GM12878 (cell line): ENCODE results near the gene ALG6. TPM values are rescaled to one million over a fixed set of nuclear protein-coding genes. Genes with fewer than 3 reads are reported as not detected.

ENCODE experiments used
- ATAC-seq: fragments of 200-7000 bp; cut with Tn5 transposase; 3 replicates; pipeline ENCODE4 v1.9.1; 2020; ENCODE audit warnings: mild to moderate bottlenecking, moderate library complexity
- BruUV-seq: library from RNA; stranded (reverse); fragments of 400-500 nt; replicated peaks from 2 replicates; lab custom pipeline; 2021; lab: Mats Ljungman, UMichigan
- CTCF ChIA-PET: fragments of 300-600 bp; sonication (Branson Sonifier 250); formaldehyde crosslinking; extraction: SDS; loops from one replicate; lab custom pipeline; 2021; ENCODE audit warnings: inconsistent platforms; lab: Yijun Ruan, JAX
- POLR2A ChIA-PET: fragments of 350-600 bp; formaldehyde crosslinking; extraction: SDS; loops from one replicate; lab custom pipeline; 2021; ENCODE audit warnings: inconsistent platforms; lab: Charles Lee
- RAD21 ChIA-PET: fragments of 300-600 bp; sonication (Branson Sonifier 250); formaldehyde crosslinking; loops from one replicate; lab custom pipeline; 2023; ENCODE audit warnings: antibody characterized with exemption; ENCODE audit not compliant: unreplicated experiment; lab: Charles Lee
- SMC1A ChIA-PET: fragments of 300-600 bp; sonication (Branson Sonifier 250); formaldehyde crosslinking; loops from one replicate; lab custom pipeline; 2023; ENCODE audit not compliant: unreplicated experiment, uncharacterized antibody; lab: Charles Lee
- DNase-seq: peaks from one replicate; pipeline ENCODE4 v3.0.0-alpha.2; 2011; ENCODE audit warnings: low read depth, low spot score
- FAIRE-seq: peaks from 3 replicates; lab custom pipeline; 2011; peaks lifted over from hg19 to GRCh38; lab: Jason Lieb, UNC
- H2AFZ ChIP-seq: 2 replicates; pipeline ENCODE4 v1.6.0; 2011; ENCODE audit warnings: low read depth, low read length, control low read depth; ENCODE audit not compliant: control insufficient read depth
- H3K27ac ChIP-seq: 2 replicates; pipeline ENCODE4 v1.5.1; 2011; ENCODE audit warnings: control low read depth; ENCODE audit not compliant: control insufficient read depth, insufficient read depth
- H3K27me3 ChIP-seq, 2 experiments: replicated peaks in 1 of 2; 2 replicates each; pipeline versions ENCODE4 v1.6.0 to v1.6.1; 2011; ENCODE audit warnings: low read length in 1 of 2; ENCODE audit not compliant: control insufficient read depth in 2 of 2, insufficient read depth in 2 of 2
- H3K36me3 ChIP-seq, 2 experiments: 2 replicates each; pipeline ENCODE4 v1.5.1; 2011; ENCODE audit warnings: low read length in 1 of 2; ENCODE audit not compliant: control insufficient read depth in 2 of 2, insufficient read depth in 2 of 2
- H3K4me1 ChIP-seq: 2 replicates; pipeline ENCODE4 v1.6.1; 2011; ENCODE audit warnings: mild to moderate bottlenecking, low read length, moderate library complexity, mixed read lengths; ENCODE audit not compliant: control insufficient read depth, insufficient read depth
- H3K4me2 ChIP-seq: 2 replicates; pipeline ENCODE4 v1.6.0; 2011; ENCODE audit warnings: control low read depth; ENCODE audit not compliant: control insufficient read depth, insufficient read depth
- H3K4me3 ChIP-seq: fragments of 200-600 bp; sonication (generic); 2 replicates; pipeline ENCODE4 v1.5.1; 2016
- H3K79me2 ChIP-seq: 2 replicates; pipeline ENCODE4 v1.6.0; 2011; ENCODE audit warnings: low read length; ENCODE audit not compliant: control insufficient read depth, insufficient read depth
- H3K9ac ChIP-seq: 2 replicates; pipeline ENCODE4 v1.8.0; 2011; ENCODE audit warnings: low read length, control low read depth, mixed read lengths; ENCODE audit not compliant: control insufficient read depth, insufficient read depth
- H3K9me3 ChIP-seq: replicated peaks from 3 replicates; pipeline ENCODE4 v1.5.1; 2011; ENCODE audit warnings: mild to moderate bottlenecking, low read length; ENCODE audit not compliant: control insufficient read depth, insufficient read depth
- H4K20me1 ChIP-seq: 2 replicates; pipeline ENCODE4 v1.6.0; 2011; ENCODE audit not compliant: control insufficient read depth, insufficient read depth
- CBX5 ChIP-seq: sonication (generic); IDR thresholded peaks from 2 replicates; pipeline ENCODE4 v1.6.1; 2016; ENCODE audit warnings: low read depth, moderate library complexity, mild to moderate bottlenecking, inconsistent platforms
- CEBPZ ChIP-seq: fragments of 150-350 bp; IDR thresholded peaks from 2 replicates; pipeline ENCODE4 v1.6.1; 2016; ENCODE audit warnings: low read depth, low read length
- EZH2 ChIP-seq: IDR thresholded peaks from 2 replicates; pipeline ENCODE4 v1.6.1; 2012; ENCODE audit warnings: low read depth, mild to moderate bottlenecking, control low read depth, inconsistent platforms, low read length, borderline replicate concordance; ENCODE audit not compliant: control insufficient read depth
- IRF4 ChIP-seq: IDR thresholded peaks from 2 replicates; pipeline ENCODE4 v1.6.1; 2011; ENCODE audit warnings: low read depth, low read length
- IRF5 ChIP-seq: fragments of 450-650 bp; IDR thresholded peaks from 2 replicates; pipeline ENCODE4 v1.6.1; 2017; ENCODE audit warnings: borderline replicate concordance
- KAT2A ChIP-seq: conservative IDR thresholded peaks from 2 replicates; pipeline ENCODE4 v1.6.1; 2011; ENCODE audit warnings: low read depth, low read length; ENCODE audit not compliant: control insufficient read depth
- NR2F1 ChIP-seq: fragments of 450-650 bp; conservative IDR thresholded peaks from 2 replicates; pipeline ENCODE4 v1.6.1; 2017; ENCODE audit warnings: mild to moderate bottlenecking
- PAX8 ChIP-seq: fragments of 450-650 bp; IDR thresholded peaks from 2 replicates; pipeline ENCODE4 v1.6.1; 2017; ENCODE audit warnings: mild to moderate bottlenecking, moderate library complexity
- PML ChIP-seq: IDR thresholded peaks from 2 replicates; pipeline ENCODE4 v1.6.1; 2012; ENCODE audit warnings: low read length, inconsistent platforms
- SMARCA5 ChIP-seq: fragments of 450-650 bp; IDR thresholded peaks from 2 replicates; pipeline ENCODE4 v1.6.1; 2017; ENCODE audit warnings: mild to moderate bottlenecking
- STAT1 ChIP-seq: fragments of 450-650 bp; conservative IDR thresholded peaks from 2 replicates; pipeline ENCODE4 v1.6.1; 2014; ENCODE audit warnings: antibody characterized with exemption, mild to moderate bottlenecking
- TCF3 ChIP-seq: IDR thresholded peaks from 2 replicates; pipeline ENCODE4 v1.6.1; 2012; ENCODE audit warnings: low read depth, mild to moderate bottlenecking, low read length, borderline replicate concordance; ENCODE audit not compliant: insufficient read depth
- USF2 ChIP-seq: IDR thresholded peaks from 2 replicates; pipeline ENCODE4 v1.6.1; 2011; ENCODE audit warnings: low read depth, low read length, improper control_type of control experiment, borderline replicate concordance
- YBX1 ChIP-seq: fragments of 450-650 bp; IDR thresholded peaks from 2 replicates; pipeline ENCODE4 v1.6.1; 2016; ENCODE audit warnings: antibody characterized with exemption
- YY1 ChIP-seq: IDR thresholded peaks from 2 replicates; pipeline ENCODE4 v1.6.1; 2011; ENCODE audit warnings: low read depth, mild to moderate bottlenecking, low read length
- ZBTB4 ChIP-seq: fragments of 450-650 bp; formaldehyde crosslinking; IDR thresholded peaks from 2 replicates; pipeline ENCODE4 v1.4.0; 2022; ENCODE audit warnings: mild to moderate bottlenecking, moderate library complexity
- ZNF384 ChIP-seq: IDR thresholded peaks from 2 replicates; pipeline ENCODE4 v1.6.1; 2012; ENCODE audit warnings: low read depth, mild to moderate bottlenecking, low read length, improper control_type of control experiment, borderline replicate concordance
- WGBS: methylation state at CpG from one replicate; pipeline ENCODE4 v1.1.6; 2016; ENCODE audit warnings: low lambda C conversion rate; ENCODE audit not compliant: insufficient replicate concordance, insufficient coverage; ENCODE audit errors: missing lambda C conversion rate; 5-methylcytosine and 5-hydroxymethylcytosine counted together
- in situ Hi-C: fragments of 300-500 bp; cut with MboI; formaldehyde crosslinking; loops from 9 replicates; pipeline ENCODE4 v1.14.3; 2018; ENCODE audit warnings: mixed read lengths
- intact Hi-C: fragments of 100-400 bp; cut with micrococcal nuclease; formaldehyde crosslinking; loops from one replicate; pipeline ENCODE4 v1.14.2; 2022; ENCODE audit not compliant: unreplicated experiment
- polyA plus RNA-seq, 11 experiments: library from polyadenylated mRNA; depleted of rRNA in 4 of 11; unstranded in 6 of 11; stranded (reverse) in 5 of 11; fragments of >200 nt; fragmentation: Nextera tagmentation in 4 of 11; fragmentation: Illumina TruSeq in 1 of 11; extraction: Ambion mirVana in 4 of 11; extraction: Trizol in 1 of 11; gene quantifications; 1 replicate in 1 of 11; 2 replicates in 10 of 11; pipeline versions ENCODE4 v1.2.1 to v1.2.3, GENCODE V29; 2011 to 2016; ENCODE audit warnings: inconsistent platforms in 2 of 11, missing spikeins in 2 of 11, low read depth in 1 of 11
- total RNA-seq, 4 experiments: library from RNA; depleted of rRNA in 3 of 4; stranded (reverse); fragments of >200 nt in 3 of 4; fragmentation: Illumina TruSeq in 1 of 4; extraction: Trizol in 1 of 4; gene quantifications; 2 replicates each; pipeline versions ENCODE4 v1.2.1 to v1.2.3, GENCODE V29; 2013 to 2021

The ALG6 gene
- total and polyA plus RNA-seq, 10 of the 15 experiments (the other 5 are each of a cell fraction or from before 2014, with no cell fraction given) = 13.8 to 28.5 (median 17.1) TPM

GRCh38 chr1:63466181-63466580 is 98.8 kb downstream of the ALG6 start:
- Histone ChIP-seq H3K9me3 (peaks cover 3% of the 10 kb centered on the region; the same call in 2 of the 3 replicates), H3K9ac (no peak overlapping the region), H3K79me2 (no peaks in the 10 kb centered on the region), H3K4me1 (no peaks in the 10 kb centered on the region), H3K27me3 (no peaks in the 10 kb centered on the region), H3K4me2 (no peak overlapping the region), H3K4me3 (no peak overlapping the region), H2AFZ (no peak overlapping the region), H4K20me1 (no peaks in the 10 kb centered on the region), H3K36me3 (no peaks in the 10 kb centered on the region; a peak in 1 of 4 replicates), H3K27ac (no peak overlapping the region)
- ChIA-PET RAD21 (no interaction called here), CTCF (interaction anchor here (0.8 to 0.9 kb wide), 2 partner anchors 15 to 92 kb away, joined by 3 read pairs; no protein-coding TSS in a partner anchor), POLR2A (no interaction called here), SMC1A (no interaction called here)
- 96% methylated on average over 7 of the region's 7 CpGs for WGBS
- in situ Hi-C loops = no loop called here
- no TSS peak for BruUV-seq
- DNase-seq = no peak
- intact Hi-C loops = no loop called here
- no peak for TF ChIP-seq SMARCA5
- no peak for TF ChIP-seq KAT2A
- TF ChIP-seq STAT1 = no peak
- TF ChIP-seq ZNF384 = no peak
- TF ChIP-seq IRF4 = no peak
- no peak for TF ChIP-seq PAX8
- no peak for TF ChIP-seq PML
- no peak for TF ChIP-seq USF2
- TF ChIP-seq CBX5 = no peak
- TF ChIP-seq ZBTB4 = no peak
- TF ChIP-seq CEBPZ = no peak
- TF ChIP-seq YY1 = no peak
- no peak for TF ChIP-seq NR2F1
- no peak for TF ChIP-seq IRF5
- no peak for TF ChIP-seq EZH2
- TF ChIP-seq YBX1 = no peak
- TF ChIP-seq TCF3 = no peak
- FAIRE-seq = no peak
- no peak for ATAC-seq
